Mucosa of descending colon (tissue), 3 donors: ENCODE data around the gene MRPS11. TPM values are rescaled to one million over a fixed set of nuclear protein-coding genes. Genes with fewer than 3 reads are reported as not detected.
"Not testable (repeated sequence)": the region's sequence is repeated elsewhere in the genome, so short reads cannot be mapped to it uniquely, and the experiment has no call there.

Experiments used
- ATAC-seq: fragments of 200-7000 bp; cut with Tn5 transposase; one replicate; pipeline ENCODE4 v1.9.1; 2020; ENCODE audit warnings: mild to moderate bottlenecking, moderate library complexity
- DNase-seq, 3 donors: peaks; one replicate each; pipeline ENCODE4 v3.0.0-alpha.2; 2020
- H3K36me3 ChIP-seq: fragments of 200-600 bp; one replicate; pipeline ENCODE4 v1.8.0; 2021; ENCODE audit warnings: low read depth, mild to moderate bottlenecking
- H3K4me1 ChIP-seq: fragments of 200-600 bp; one replicate; pipeline ENCODE4 v1.8.0; 2021; ENCODE audit warnings: low read depth, mild to moderate bottlenecking
- H3K4me3 ChIP-seq: fragments of 200-600 bp; one replicate; pipeline ENCODE4 v1.8.0; 2021; ENCODE audit warnings: mild to moderate bottlenecking
- H3K9me3 ChIP-seq: fragments of 200-600 bp; one replicate; pipeline ENCODE4 v1.8.0; 2021; ENCODE audit warnings: mild to moderate bottlenecking
- CTCF ChIP-seq: fragments of 200-600 bp; IDR thresholded peaks from one replicate; pipeline ENCODE4 v1.8.0; 2022; ENCODE audit warnings: antibody characterized with exemption, mild to moderate bottlenecking
- intact Hi-C, 2 donors: fragments of 100-400 bp; cut with DNase I in 1 of 2; cut with micrococcal nuclease in 1 of 2; formaldehyde crosslinking; loops; one replicate each; pipeline versions ENCODE4 v1.11.0 to v1.11.1; 2022; cut with DNase I, micrococcal nuclease
- total RNA-seq, 3 donors: library from RNA; stranded (reverse); fragmentation: NEBNext Ultra II Directional in 2 of 3; extraction: Animal tissue kit (Norgen Biotek cat#: 25700) in 2 of 3; gene quantifications; one replicate each; pipeline versions ENCODE4 v1.2.1 to v1.2.4, GENCODE V29; 2021 to 2023
- donor health status: DM: no; HTN: no; CAD: no; lungs with moderate emphysema.
- donor health status: DM: no; HTN: no; CAD: no.
- donor health status: DM: no; HTN: yes; CAD: no.

Gene MRPS11
- total RNA-seq, 3 donors from 2014 or later: 44.7 to 54.6 (median 52.6) TPM

DNA sequence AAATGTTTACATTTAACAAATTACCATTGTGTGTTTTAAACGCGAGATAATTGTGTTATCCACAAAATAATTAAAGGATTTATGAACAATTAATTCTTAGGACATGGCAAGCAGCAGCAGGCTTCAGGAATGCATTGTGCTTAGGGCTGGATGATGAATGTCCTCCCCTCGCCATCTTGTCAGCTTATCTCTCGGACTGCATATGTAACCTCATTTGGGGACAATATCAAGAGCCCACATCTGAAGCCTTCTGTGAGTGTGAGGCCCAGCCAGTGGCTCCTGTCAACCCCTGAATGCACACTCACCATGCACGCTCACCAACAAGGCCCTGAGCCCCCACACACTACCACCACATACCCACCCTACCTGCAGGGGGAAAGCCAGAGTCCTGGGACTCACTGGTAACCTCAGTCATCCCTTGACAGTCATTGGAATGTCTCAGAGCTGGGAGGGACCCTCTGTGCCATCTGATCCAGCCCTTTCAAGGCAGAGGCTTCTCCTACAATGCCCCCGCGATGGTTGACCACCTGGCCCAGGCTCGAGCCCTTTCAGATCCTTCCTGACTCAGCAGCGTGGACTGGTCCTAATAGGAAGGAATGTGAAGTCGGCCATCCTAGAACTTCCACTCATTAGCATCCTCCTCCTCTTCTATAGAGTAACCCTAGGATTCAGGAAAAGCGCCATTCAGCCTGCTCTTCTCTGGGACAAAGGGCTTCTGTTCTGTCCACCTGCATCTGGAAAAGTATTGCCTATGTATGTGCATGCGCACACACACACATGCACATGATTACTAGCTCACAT lies 38.5 kb upstream of the MRPS11 start:
- TF ChIP-seq CTCF: no peak
- intact Hi-C loops: no loop called here
- H3K9me3 ChIP-seq: no peaks in the 10 kb centered on the region
- DNase-seq (no peak), ATAC-seq (no peak)
- H3K4me1 ChIP-seq: no peaks in the 10 kb centered on the region
- no peaks in the 10 kb centered on the region for H3K36me3 ChIP-seq
- no peak overlapping the region for H3K4me3 ChIP-seq

- no peak for ATAC-seq
- intact Hi-C loops: no loop called here
- no peak overlapping the region for H3K4me3 ChIP-seq
- H3K9me3 ChIP-seq: no peaks in the 10 kb centered on the region
- no peak for DNase-seq
- no peaks in the 10 kb centered on the region for H3K4me1 ChIP-seq
- no peak for TF ChIP-seq CTCF
- no peaks in the 10 kb centered on the region for H3K36me3 ChIP-seq
Measured at GRCh38 chr15:88430051-88430450, 37.5 kb upstream of the MRPS11 start.

GRCh38 chr15:88431441-88431840 lies 36.1 kb upstream of the MRPS11 start:
- Histone ChIP-seq H3K4me1 (no peaks in the 10 kb centered on the region), H3K4me3 (no peak overlapping the region), H3K36me3 (no peaks in the 10 kb centered on the region), H3K9me3 (no peaks in the 10 kb centered on the region)
- DNase-seq (no peak), ATAC-seq (no peak)
- intact Hi-C loops: no loop called here
- TF ChIP-seq CTCF: no peak

- DNase-seq (no peak), ATAC-seq (no peak)
- H3K4me3 ChIP-seq: no peak overlapping the region
- no peaks in the 10 kb centered on the region for H3K9me3 ChIP-seq
- no peaks in the 10 kb centered on the region for H3K36me3 ChIP-seq
- no peaks in the 10 kb centered on the region for H3K4me1 ChIP-seq
- intact Hi-C loops: no loop called here
- TF ChIP-seq CTCF: no peak
Measured at GRCh38 chr15:88433046-88433685, 34.3 kb upstream of the MRPS11 start.

GRCh38 chr15:88434106-88434505 lies 33.4 kb upstream of the MRPS11 start:
- DNase-seq, intact Hi-C loops: not testable (repeated sequence)

GRCh38 chr15:88438181-88438580 lies 29.3 kb upstream of the MRPS11 start:
- Histone ChIP-seq H3K4me1 (no peaks in the 10 kb centered on the region), H3K9me3 (no peaks in the 10 kb centered on the region), H3K36me3 (no peaks in the 10 kb centered on the region), H3K4me3 (no peak overlapping the region)
- DNase-seq: no peak
- intact Hi-C loops: no loop called here
- ATAC-seq: no peak
- no peak for TF ChIP-seq CTCF

More at GRCh38 chr15:88434106-88434505, 33.4 kb upstream of the MRPS11 start:
- not testable (repeated sequence) for H3K36me3 ChIP-seq, H3K9me3 ChIP-seq, H3K4me3 ChIP-seq, H3K4me1 ChIP-seq, ATAC-seq
